SK-N-SH (cell line): Measurements from ENCODE around the gene NFASC. TPM values are rescaled to one million over a fixed set of nuclear protein-coding genes. Genes with fewer than 3 reads are reported as not detected.

ENCODE experiments used
- CTCF ChIA-PET: fragments of 300-600, 350-600 bp; formaldehyde crosslinking; extraction: SDS; loops from one replicate; lab custom pipeline; 2021; lab: Yijun Ruan, JAX
- POLR2A ChIA-PET: fragments of 350-600 bp; sonication (Branson Sonifier 250); formaldehyde crosslinking; extraction: SDS; loops from one replicate; lab custom pipeline; 2020; ENCODE audit warnings: antibody characterized with exemption, inconsistent platforms; lab: Yijun Ruan, JAX
- DNase-seq: peaks from one replicate; pipeline ENCODE4 v3.0.0; 2012
- H2AFZ ChIP-seq: fragments of 200-600 bp; sonication (generic); 2 replicates; pipeline ENCODE4 v1.8.1; 2016; ENCODE audit warnings: antibody characterized with exemption, mild to moderate bottlenecking, low read depth
- H3F3A ChIP-seq: fragments of 200-600 bp; sonication (generic); replicated peaks from 2 replicates; pipeline ENCODE3; 2016; ENCODE audit warnings: antibody characterized with exemption, mild to moderate bottlenecking; ENCODE audit not compliant: insufficient read depth
- H3K27ac ChIP-seq, 2 experiments: fragments of 200-500 bp in 1 of 2; fragments of 200-600 bp in 1 of 2; sonication (Bioruptor generic) in 1 of 2; sonication (generic), shearing (Covaris generic) in 1 of 2; 2 replicates each; pipeline versions ENCODE4 v1.5.1 to v1.6.1; 2014 to 2016; ENCODE audit warnings: low read depth in 2 of 2, inconsistent platforms in 1 of 2, low read length in 1 of 2, mild to moderate bottlenecking in 1 of 2, mixed read lengths in 1 of 2
- H3K27me3 ChIP-seq: fragments of 200-600 bp; sonication (generic), shearing (Covaris generic); 2 replicates; pipeline ENCODE4 v1.6.1; 2016; ENCODE audit warnings: mixed run types; ENCODE audit not compliant: insufficient read depth
- H3K36me3 ChIP-seq, 2 experiments: fragments of 200-500 bp in 1 of 2; fragments of 200-600 bp in 1 of 2; sonication (Bioruptor generic) in 1 of 2; sonication (generic) in 1 of 2; replicated peaks in 1 of 2; 2 replicates each; pipeline versions ENCODE3 to v1.5.1; 2014 to 2016; ENCODE audit warnings: low read length in 1 of 2, mild to moderate bottlenecking in 1 of 2; ENCODE audit not compliant: insufficient read depth in 2 of 2, control insufficient read depth in 1 of 2
- H3K4me1 ChIP-seq, 2 experiments: fragments of 200-500 bp in 1 of 2; fragments of 200-600 bp in 1 of 2; sonication (Bioruptor generic) in 1 of 2; sonication (generic), shearing (Covaris generic) in 1 of 2; 2 replicates each; pipeline versions ENCODE4 v1.5.1 to v1.6.1; 2014 to 2016; ENCODE audit warnings: low read depth in 1 of 2, low read length in 1 of 2, mixed run types in 1 of 2; ENCODE audit not compliant: insufficient read depth in 2 of 2, control insufficient read depth in 1 of 2
- H3K4me2 ChIP-seq: fragments of 200-600 bp; sonication (generic), shearing (Covaris generic); 2 replicates; pipeline ENCODE4 v1.6.1; 2017; ENCODE audit warnings: mixed run types
- H3K4me3 ChIP-seq, 2 experiments: fragments of 200-500 bp in 1 of 2; fragments of 200-600 bp in 1 of 2; sonication (Bioruptor generic) in 1 of 2; sonication (generic), shearing (Covaris generic) in 1 of 2; 2 replicates each; pipeline versions ENCODE4 v1.5.1 to v1.8.1; 2014 to 2016; ENCODE audit warnings: low read depth in 2 of 2, inconsistent platforms in 1 of 2, low read length in 1 of 2, mild to moderate bottlenecking in 1 of 2, mixed read lengths in 1 of 2, moderate library complexity in 1 of 2
- H3K79me2 ChIP-seq: fragments of 200-600 bp; sonication (generic); 2 replicates; pipeline ENCODE4 v1.8.1; 2017; ENCODE audit warnings: mild to moderate bottlenecking; ENCODE audit not compliant: insufficient read depth
- H3K9ac ChIP-seq: fragments of 200-600 bp; sonication (generic); 2 replicates; pipeline ENCODE4 v1.6.1; 2017; ENCODE audit warnings: mixed run types
- H3K9me2 ChIP-seq: fragments of 200-600 bp; sonication (generic); 2 replicates; pipeline ENCODE4 v1.6.1; 2017; ENCODE audit warnings: mixed run types
- H3K9me3 ChIP-seq: fragments of 200-600 bp; sonication (generic); 2 replicates; pipeline ENCODE4 v1.6.1; 2017; ENCODE audit warnings: mixed run types, mild to moderate bottlenecking, moderate library complexity
- H4K20me1 ChIP-seq: fragments of 200-600 bp; sonication (generic); 2 replicates; pipeline ENCODE4 v1.6.1; 2017; ENCODE audit warnings: mild to moderate bottlenecking, mixed run types; ENCODE audit not compliant: insufficient read depth
- CHD2 ChIP-seq: fragments of 150-350 bp; IDR thresholded peaks from 2 replicates; pipeline ENCODE4 v1.6.1; 2018; ENCODE audit warnings: low read length; ENCODE audit not compliant: partially characterized antibody
- ELF1 ChIP-seq: IDR thresholded peaks from 2 replicates; pipeline ENCODE4 v1.4.0; 2012
- FOSL2 ChIP-seq: IDR thresholded peaks from 2 replicates; pipeline ENCODE4 v1.4.0; 2012; ENCODE audit warnings: low read depth, mild to moderate bottlenecking, moderate library complexity, borderline replicate concordance
- FOXJ3 ChIP-seq: sonication (generic); formaldehyde crosslinking; IDR thresholded peaks from 2 replicates; pipeline ENCODE4 v1.5.1; 2020; ENCODE audit warnings: mild to moderate bottlenecking, missing genetic modification reagents
- GATA2 ChIP-seq: sonication (generic); formaldehyde crosslinking; IDR thresholded peaks from 2 replicates; pipeline ENCODE4 v1.5.0; 2020; ENCODE audit warnings: mild to moderate bottlenecking, missing genetic modification reagents
- JUND ChIP-seq: IDR thresholded peaks from 2 replicates; pipeline ENCODE4 v1.4.0; 2012
- MAX ChIP-seq: IDR thresholded peaks from 2 replicates; pipeline ENCODE4 v1.4.0; 2012; ENCODE audit warnings: low read depth
- NFIC ChIP-seq: IDR thresholded peaks from 2 replicates; pipeline ENCODE4 v1.4.0; 2012; ENCODE audit warnings: borderline replicate concordance
- NRF1 ChIP-seq: IDR thresholded peaks from 2 replicates; pipeline ENCODE4 v1.6.1; 2012; ENCODE audit warnings: low read depth, mild to moderate bottlenecking, low read length
- PBX3 ChIP-seq: IDR thresholded peaks from 2 replicates; pipeline ENCODE4; 2012
- POLR2AphosphoS5 ChIP-seq: IDR thresholded peaks from 2 replicates; pipeline ENCODE4 v1.6.1; 2012; ENCODE audit warnings: low read depth, low read length
- REST ChIP-seq: IDR thresholded peaks from 2 replicates; pipeline ENCODE4 v1.6.1; 2012; ENCODE audit warnings: mild to moderate bottlenecking, low read depth, low read length, moderate library complexity
- RFX5 ChIP-seq: IDR thresholded peaks from 2 replicates; pipeline ENCODE4 v1.6.1; 2012; ENCODE audit warnings: mild to moderate bottlenecking, improper control_type of control experiment, low read length
- RXRA ChIP-seq: IDR thresholded peaks from 2 replicates; pipeline ENCODE4 v1.4.0; 2012; ENCODE audit warnings: low read depth, mild to moderate bottlenecking, borderline replicate concordance
- SIN3A ChIP-seq: IDR thresholded peaks from 2 replicates; pipeline ENCODE4 v1.6.1; 2012; ENCODE audit warnings: low read depth, mild to moderate bottlenecking, low read length, moderate library complexity, borderline replicate concordance
- TAF1 ChIP-seq: IDR thresholded peaks from 2 replicates; pipeline ENCODE4 v1.6.1; 2012; ENCODE audit warnings: low read depth, mild to moderate bottlenecking, low read length, moderate library complexity, borderline replicate concordance
- TEAD4 ChIP-seq: IDR thresholded peaks from 2 replicates; pipeline ENCODE4 v1.4.0; 2012; ENCODE audit warnings: mild to moderate bottlenecking, borderline replicate concordance; ENCODE audit not compliant: insufficient read depth
- YY1 ChIP-seq: IDR thresholded peaks from 2 replicates; pipeline ENCODE4 v1.4.0; 2012; ENCODE audit warnings: low read depth, mild to moderate bottlenecking
- WGBS: methylation state at CpG from one replicate; pipeline ENCODE4 v1.1.6; 2017; ENCODE audit warnings: low lambda C conversion rate; 5-methylcytosine and 5-hydroxymethylcytosine counted together
- polyA plus RNA-seq, 3 experiments: library from polyadenylated mRNA; depleted of rRNA; stranded (reverse); fragments of >200 nt; gene quantifications; 2 replicates each; pipeline ENCODE4 v1.2.3, GENCODE V29; 2012
- TF ChIP-seq, protein P1 (sequence below): fragments of 200-600 bp; sonication (generic); IDR thresholded peaks from 2 replicates; pipeline ENCODE4 v1.6.1; 2017; ENCODE audit warnings: antibody characterized with exemption, mild to moderate bottlenecking, moderate library complexity
- TF ChIP-seq, protein P2 (sequence below): IDR thresholded peaks from 2 replicates; pipeline ENCODE4 v1.4.0; 2012; ENCODE audit warnings: low read depth, borderline replicate concordance

NFASC gene
- polyA plus RNA-seq, 1 of the 3 experiments (the other 2 are of a cell fraction) = 6.0 TPM

DNA sequence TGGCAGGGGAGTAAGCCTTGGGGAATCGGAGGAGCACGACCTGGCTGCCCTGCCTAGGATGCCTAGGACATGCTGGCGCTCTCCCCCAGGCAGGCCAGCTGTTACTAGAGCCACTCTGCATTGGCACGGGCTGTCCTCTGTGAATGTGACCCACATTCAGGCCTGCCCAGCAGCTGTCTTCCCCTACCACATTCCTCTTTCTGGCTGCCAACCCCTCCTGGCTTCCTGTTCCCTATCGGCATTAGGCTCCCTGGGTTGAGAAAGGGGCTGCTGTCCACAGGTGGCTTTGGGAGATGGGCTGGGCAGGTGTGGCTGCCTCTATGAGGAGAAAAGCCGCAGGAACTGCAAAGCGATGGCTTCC, 2.3 kb upstream of the NFASC start:
- no peaks in the 10 kb centered on the region for H3K27me3 ChIP-seq
- TF ChIP-seq RXRA = no peak
- no peak for TF ChIP-seq YY1
- TF ChIP-seq RFX5 = no peak
- TF ChIP-seq TAF1 = no peak
- no peak for TF ChIP-seq POLR2AphosphoS5
- no peak for TF ChIP-seq GATA2 (CRISPR knock-in tag)
- no peak for TF ChIP-seq NRF1
- TF ChIP-seq, protein P1, sequence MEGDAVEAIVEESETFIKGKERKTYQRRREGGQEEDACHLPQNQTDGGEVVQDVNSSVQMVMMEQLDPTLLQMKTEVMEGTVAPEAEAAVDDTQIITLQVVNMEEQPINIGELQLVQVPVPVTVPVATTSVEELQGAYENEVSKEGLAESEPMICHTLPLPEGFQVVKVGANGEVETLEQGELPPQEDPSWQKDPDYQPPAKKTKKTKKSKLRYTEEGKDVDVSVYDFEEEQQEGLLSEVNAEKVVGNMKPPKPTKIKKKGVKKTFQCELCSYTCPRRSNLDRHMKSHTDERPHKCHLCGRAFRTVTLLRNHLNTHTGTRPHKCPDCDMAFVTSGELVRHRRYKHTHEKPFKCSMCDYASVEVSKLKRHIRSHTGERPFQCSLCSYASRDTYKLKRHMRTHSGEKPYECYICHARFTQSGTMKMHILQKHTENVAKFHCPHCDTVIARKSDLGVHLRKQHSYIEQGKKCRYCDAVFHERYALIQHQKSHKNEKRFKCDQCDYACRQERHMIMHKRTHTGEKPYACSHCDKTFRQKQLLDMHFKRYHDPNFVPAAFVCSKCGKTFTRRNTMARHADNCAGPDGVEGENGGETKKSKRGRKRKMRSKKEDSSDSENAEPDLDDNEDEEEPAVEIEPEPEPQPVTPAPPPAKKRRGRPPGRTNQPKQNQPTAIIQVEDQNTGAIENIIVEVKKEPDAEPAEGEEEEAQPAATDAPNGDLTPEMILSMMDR = no peak
- TF ChIP-seq NFIC = no peak
- no peak for TF ChIP-seq JUND
- no peak for TF ChIP-seq SIN3A
- no peak for TF ChIP-seq TEAD4
- TF ChIP-seq FOSL2 = no peak
- TF ChIP-seq PBX3 = no peak
- TF ChIP-seq CHD2 = no peak
- no peak for TF ChIP-seq FOXJ3
- no peak for TF ChIP-seq ELF1
- no peak for TF ChIP-seq REST
- TF ChIP-seq, protein P2, sequence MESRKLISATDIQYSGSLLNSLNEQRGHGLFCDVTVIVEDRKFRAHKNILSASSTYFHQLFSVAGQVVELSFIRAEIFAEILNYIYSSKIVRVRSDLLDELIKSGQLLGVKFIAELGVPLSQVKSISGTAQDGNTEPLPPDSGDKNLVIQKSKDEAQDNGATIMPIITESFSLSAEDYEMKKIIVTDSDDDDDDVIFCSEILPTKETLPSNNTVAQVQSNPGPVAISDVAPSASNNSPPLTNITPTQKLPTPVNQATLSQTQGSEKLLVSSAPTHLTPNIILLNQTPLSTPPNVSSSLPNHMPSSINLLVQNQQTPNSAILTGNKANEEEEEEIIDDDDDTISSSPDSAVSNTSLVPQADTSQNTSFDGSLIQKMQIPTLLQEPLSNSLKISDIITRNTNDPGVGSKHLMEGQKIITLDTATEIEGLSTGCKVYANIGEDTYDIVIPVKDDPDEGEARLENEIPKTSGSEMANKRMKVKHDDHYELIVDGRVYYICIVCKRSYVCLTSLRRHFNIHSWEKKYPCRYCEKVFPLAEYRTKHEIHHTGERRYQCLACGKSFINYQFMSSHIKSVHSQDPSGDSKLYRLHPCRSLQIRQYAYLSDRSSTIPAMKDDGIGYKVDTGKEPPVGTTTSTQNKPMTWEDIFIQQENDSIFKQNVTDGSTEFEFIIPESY = no peak
- no peak for TF ChIP-seq MAX
- TF ChIP-seq, all 33 proteins: peak for 0
- H2AFZ ChIP-seq = no peak overlapping the region
- no peak overlapping the region for H3K27ac ChIP-seq
- H3K9ac ChIP-seq = no peak overlapping the region
- no peaks in the 10 kb centered on the region for H3K9me3 ChIP-seq
- no peaks in the 10 kb centered on the region for H3F3A ChIP-seq
- DNase-seq = no peak
- H3K79me2 ChIP-seq = no peaks in the 10 kb centered on the region
- 70% methylated on average over 6 of the region's 7 CpGs for WGBS
- ChIA-PET CTCF (no interaction called here), POLR2A (no interaction called here)
- no peaks in the 10 kb centered on the region for H3K9me2 ChIP-seq
- no peaks in the 10 kb centered on the region for H4K20me1 ChIP-seq
- H3K4me2 ChIP-seq = no peak overlapping the region
- no peak overlapping the region for H3K4me3 ChIP-seq
- no peaks in the 10 kb centered on the region for H3K36me3 ChIP-seq
- H3K4me1 ChIP-seq = no peaks in the 10 kb centered on the region
